Hematopoietic multipotent progenitor cell treated with erythropoietin and hydrocortisone succinate and interleukin-3 and kit ligand, for 4 days (in vitro differentiated cells): ENCODE data around the gene ESR1.

Experiments used
- DNase-seq: peaks from one replicate; pipeline ENCODE4 v3.0.0-alpha.2; 2015

Gene ESR1

DNA sequence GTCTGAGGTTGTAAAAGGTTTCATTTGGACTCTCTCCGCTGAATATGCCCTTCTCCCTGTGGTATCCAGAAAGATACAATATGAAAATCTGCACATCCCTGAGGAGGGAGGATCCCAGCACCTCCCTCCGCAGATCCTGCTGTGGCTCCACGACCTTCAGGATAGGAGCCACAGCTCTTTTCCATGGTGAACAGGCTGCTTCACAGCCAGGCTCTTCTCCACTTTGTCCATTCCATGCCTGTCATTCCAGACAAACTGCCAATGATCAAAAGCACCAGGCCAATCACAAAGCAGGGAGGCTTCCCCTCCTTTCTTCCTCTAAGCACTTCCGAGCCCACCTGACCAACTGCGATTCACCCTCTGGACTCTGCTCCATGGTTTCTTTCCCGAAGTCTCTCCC is 339.8 kb downstream of the ESR1 start:
- no peak for DNase-seq

- DNase-seq, result no peak
These were observed 340.9 kb downstream of the ESR1 start for GRCh38 chr6:152148412-152148811.

DNA sequence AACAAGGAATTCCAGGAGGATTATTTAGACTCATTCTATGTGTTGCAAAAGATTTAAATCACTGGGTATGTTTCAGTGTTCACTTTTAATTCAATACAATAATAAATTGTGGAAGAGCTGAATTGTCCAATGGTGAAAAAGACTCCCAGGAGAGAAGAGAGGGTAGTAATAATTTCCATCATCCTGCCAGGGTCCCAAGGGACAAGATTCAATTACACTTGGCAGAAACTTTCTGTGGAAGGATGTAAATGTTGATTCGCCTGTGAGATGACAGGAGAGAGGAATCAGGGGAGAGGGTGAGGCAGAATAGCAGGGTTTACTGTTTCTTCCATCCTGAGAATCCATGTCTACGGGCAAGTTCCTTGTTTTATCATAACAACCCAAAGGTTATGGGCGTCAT is 342.7 kb downstream of the ESR1 start:
- DNase-seq, result no peak

- DNase-seq, result peak; percentile 46
These were observed 344.4 kb downstream of the ESR1 start for GRCh38 chr6:152151920-152152319.

GRCh38 chr6:152154559-152155356 is 347.3 kb downstream of the ESR1 start:
- DNase-seq, result no peak

DNA sequence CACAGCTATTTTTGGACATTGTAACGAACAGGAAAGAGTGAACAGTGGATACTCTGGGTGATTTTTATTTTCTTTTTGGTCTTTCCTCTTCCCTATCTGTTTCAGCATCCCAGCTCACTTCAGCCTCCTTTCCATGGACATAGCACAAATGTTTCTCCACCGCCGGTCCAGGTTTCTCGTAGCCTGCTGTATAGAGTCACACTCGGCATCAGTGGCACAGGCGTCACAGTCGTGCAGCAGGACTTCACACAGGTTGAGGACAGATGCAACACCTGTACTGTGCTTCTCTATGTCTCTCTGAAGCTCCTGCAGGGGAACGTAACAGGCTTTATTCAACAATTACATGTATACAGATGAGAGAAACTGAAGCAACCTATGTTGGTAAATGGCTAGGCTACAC is 348.3 kb downstream of the ESR1 start:
- no peak for DNase-seq

- DNase-seq, result no peak
These were observed 352.9 kb downstream of the ESR1 start for GRCh38 chr6:152160346-152160745.

DNA sequence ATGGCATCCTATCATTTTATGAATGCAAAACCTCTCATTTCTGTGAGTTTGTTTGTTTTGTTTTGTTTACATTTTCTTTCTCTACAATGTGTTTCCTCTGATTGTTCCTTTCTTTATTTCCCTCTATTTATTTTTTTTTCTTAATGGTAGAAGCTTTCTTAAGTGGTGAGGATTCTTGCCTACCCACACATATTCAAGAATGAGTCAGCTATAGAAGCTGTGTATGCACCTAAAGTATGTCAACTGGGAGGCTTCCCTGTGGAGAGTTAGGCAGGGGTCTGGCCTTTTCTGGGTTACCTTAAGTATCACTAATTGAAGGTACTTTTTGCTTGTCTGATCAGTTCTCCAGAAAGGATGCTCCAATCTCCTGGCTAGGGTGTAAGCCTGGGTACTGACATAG is 354.0 kb downstream of the ESR1 start:
- DNase-seq, result no peak

DNA sequence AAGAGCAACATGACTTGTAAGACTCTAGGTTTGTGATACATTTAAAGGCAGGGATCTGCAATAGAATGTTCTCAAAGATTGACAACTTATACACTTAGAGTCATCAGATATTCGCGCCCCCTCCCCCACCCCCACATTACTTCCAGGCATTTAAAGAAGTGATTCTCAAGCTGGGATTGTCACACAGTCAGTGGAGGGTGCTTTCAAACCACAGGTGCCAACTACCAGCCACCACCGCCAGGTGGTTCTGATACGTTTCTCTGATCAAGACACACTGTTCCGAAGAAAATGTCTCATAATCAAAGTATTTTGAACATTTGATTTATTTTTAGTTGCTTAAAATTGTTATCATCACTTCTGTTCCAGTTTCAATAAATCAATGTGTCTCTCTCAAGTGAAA is 357.5 kb downstream of the ESR1 start:
- no peak for DNase-seq

DNA sequence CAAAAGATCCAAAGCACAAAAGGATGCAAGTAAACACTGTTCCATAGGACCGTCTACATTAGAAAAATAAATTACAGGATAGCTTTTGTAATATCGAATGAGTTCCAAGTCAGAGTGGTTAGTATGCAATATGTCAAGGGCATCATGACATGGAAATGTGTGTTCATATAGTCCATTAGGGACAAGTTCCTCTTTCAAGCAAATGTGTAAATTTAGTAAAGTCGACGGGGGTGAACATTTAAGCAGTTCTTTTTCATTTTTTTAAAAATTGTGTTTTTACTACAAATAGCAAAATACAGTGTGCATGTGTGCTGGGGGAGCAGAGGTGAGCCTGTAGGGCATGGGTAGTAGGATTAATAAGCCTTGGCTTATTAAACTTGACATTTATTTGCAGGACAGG is 359.0 kb downstream of the ESR1 start:
- DNase-seq, result peak; percentile 11

GRCh38 chr6:152166897-152167296 is 359.4 kb downstream of the ESR1 start:
- no peak for DNase-seq

- DNase-seq, result no peak
These were observed 360.4 kb downstream of the ESR1 start for GRCh38 chr6:152167641-152168603.

GRCh38 chr6:152170313-152170701 is 362.8 kb downstream of the ESR1 start:
- no peak for DNase-seq

GRCh38 chr6:152170702-152171667 is 363.5 kb downstream of the ESR1 start:
- DNase-seq, result peak; percentile 86

GRCh38 chr6:152173321-152173720 is 365.8 kb downstream of the ESR1 start:
- DNase-seq, result no peak

DNA sequence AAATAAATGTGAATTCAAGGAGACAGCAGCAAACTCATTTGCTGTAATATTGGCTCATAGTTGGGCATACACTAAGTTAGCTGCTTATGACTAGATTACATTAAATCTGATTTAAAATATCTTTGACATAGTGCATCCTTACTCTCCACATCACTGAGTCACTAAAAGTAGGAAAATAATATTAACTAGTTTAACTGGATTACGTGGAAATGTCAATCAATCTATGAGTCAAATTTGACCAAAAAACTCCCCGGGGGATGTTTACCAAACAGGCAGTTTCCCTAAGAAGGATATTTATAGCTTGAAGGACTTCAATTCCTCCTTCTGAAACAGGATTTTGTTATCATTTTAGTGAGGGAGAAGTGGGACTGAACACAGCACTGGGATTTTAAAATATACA is 366.5 kb downstream of the ESR1 start:
- no peak for DNase-seq

DNA sequence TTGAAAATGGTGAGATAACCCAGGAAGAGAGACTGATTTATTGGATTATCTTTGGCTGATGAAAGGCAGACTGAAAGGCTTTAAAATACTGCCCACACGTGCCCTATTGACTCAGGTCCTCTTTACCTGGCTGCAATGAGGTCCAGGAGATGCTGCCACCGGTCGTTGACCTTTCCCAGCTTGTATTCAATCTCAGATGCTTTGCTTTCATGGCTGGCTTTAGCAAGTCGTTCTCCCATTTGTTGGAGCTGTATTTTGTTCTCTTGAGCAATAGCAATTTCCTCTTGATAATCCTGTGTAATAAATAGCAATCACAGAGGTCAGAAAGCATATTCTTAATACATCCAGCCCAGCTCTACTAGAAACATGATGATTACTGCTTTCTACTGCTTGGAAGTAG is 368.8 kb downstream of the ESR1 start:
- no peak for DNase-seq
